ENCODE measurements around the gene NAGS.
"Not testable (repeated sequence)": the region's sequence is repeated elsewhere in the genome, so short reads cannot be mapped to it uniquely, and the experiment has no call there.

NAGS gene

DNA sequence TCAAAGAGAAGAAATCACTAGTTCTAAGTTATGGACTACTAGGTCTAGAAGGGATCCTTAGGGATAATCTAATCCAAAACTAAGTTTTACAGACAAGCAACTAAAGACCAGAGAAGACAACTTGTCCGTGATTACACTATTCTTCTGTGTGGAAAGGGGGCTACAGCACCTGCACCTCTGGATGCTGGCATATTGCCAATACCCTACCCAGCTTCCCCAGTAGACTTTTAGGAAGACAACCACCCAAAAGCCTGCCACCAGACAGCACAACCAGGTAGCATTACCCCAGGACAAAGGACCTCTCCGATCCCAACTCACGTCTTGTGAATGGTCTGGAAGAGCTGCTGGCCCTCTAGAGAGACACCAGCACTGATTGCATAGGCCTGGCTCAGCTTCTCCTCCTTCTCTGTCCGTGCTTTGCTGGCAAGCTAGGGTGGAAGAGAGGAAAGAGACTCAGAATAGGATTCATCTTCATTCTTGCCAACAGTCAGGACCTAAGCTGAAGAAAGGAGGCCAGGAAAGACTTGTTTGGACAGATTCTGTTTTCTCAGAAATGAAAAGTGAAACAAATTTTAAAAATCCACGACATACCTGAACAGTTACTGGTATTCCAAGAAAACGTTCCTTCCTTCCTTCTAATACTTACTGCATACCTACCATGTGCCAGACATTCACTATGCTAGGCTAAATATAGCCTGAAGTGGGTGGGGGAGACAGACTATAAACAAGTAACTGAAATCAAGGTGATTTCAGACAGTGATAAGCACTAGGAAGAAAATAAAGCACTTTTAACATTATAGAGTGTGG is 35.6 kb downstream of the NAGS start:
- no peak for DNase-seq (ENCODE audit: low read depth in 2 of 2)

DNA sequence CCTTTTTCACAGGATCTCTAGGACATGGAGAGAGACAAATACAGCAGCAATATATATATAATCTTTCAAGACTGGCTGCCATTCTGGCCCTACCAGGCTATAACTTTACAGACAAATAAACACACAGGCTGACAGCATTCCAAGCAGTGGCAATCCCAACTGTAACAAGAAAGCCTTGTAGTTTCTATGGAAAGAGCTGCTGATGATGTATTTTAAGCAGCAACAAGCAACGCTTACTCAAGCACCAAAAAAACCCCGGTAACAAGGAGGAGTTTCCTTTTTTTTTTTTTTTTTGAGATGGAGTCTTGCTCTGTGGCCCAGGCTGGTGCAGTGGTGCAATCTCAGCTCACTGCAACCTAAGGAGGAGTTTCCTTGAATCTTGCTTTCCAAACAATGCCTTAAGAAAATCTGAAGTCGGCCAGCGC is 38.9 kb downstream of the NAGS start:
- DNase-seq (ENCODE audit: low read depth in 2 of 2) = no peak

DNA sequence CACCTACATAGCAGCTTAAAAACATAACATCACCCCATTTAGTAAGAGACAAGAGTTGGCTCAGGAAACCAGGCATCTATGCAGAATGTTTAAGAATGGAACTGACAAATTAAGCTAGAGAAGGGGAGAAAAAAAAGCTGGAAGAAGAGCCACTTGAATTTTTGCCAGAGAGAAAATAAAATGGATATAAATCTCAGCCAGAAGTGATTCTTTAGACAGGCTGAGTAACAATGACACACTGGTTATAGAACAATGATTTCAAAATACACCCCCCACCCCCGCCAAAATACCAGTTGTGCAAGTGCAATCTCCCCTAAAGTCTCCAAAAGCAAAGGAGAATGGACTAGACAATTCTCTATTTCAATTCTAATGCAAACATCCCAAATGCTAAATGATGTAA is 39.6 kb downstream of the NAGS start:
- DNase-seq (ENCODE audit: low read depth in 2 of 2) = no peak

DNA sequence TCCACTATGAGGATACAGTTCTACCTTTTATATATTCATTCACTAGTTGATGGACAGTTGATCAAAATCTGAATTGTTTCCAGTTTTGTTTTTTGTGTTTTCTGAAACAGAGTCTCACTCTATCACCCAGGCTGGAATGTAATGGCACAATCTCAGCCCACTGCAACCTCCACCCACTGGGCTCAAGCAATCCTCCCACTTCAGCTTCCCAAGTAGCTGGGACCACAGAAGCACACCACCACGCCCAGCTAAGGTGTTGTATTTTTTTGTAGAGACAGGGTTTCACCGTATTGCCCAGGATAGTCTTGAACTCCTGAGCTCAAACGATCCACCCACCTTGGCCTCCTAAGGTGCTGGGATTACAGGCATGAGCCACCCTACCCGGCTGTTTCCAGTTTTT is 41.1 kb downstream of the NAGS start:
- no peak for DNase-seq (ENCODE audit: low read depth in 2 of 2)

DNA sequence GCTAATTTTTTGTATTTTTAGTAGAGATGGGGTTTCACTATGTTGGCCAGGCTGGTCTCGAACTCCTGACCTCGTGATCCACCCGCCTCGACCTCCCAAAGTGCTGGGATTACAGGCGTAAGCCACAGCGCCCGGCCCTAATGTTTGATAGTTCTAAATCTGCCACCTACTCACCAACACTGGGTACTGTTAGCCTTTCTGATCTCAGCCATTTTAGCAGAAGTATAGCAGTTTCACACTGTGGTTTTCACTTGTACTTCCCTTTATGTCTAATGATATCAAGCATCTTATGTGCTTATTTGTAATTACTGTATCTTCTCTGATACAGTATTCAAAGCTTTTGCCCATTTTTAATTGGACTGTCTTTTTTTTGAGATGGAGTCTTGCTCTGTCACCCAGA is 42.5 kb downstream of the NAGS start:
- DNase-seq (ENCODE audit: low read depth in 2 of 2) = not testable (repeated sequence)

DNA sequence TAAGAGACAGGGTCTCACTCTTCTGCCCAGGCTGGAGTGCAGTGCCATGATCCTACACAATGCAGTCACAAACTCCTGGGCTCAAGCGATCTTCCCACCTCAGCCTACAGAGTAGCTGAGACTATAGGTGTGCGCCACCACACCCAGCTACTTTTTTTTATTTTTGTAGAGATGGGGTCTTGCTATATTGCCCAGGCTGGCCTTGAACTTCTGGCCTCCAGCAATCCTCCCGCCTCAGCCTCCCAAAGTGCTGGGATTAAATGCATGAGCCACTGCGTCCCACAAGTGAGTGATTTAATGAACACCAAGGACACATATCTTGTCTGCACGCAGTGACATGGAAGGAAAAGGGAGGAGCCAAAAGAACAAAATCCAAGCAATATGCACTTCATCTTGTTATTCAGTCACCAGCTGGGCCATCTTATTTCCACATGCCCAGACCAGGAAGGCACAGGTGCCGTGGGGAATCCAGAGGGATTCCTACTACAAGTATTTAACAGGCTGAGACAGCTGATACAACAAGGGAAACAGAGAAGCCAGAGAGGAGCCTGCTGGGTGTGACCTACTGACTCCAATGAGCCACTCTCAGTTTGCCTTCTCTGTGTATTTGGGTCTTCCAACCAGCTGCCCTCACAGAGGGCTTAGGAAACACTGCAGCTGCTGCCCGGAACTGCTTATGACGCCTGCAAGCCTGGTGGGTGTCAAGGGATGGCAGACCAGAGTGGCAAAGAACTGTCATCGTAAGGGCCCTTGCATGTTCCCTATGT is 45.1 kb downstream of the NAGS start:
- DNase-seq (ENCODE audit: low read depth in 2 of 2) = no peak

DNA sequence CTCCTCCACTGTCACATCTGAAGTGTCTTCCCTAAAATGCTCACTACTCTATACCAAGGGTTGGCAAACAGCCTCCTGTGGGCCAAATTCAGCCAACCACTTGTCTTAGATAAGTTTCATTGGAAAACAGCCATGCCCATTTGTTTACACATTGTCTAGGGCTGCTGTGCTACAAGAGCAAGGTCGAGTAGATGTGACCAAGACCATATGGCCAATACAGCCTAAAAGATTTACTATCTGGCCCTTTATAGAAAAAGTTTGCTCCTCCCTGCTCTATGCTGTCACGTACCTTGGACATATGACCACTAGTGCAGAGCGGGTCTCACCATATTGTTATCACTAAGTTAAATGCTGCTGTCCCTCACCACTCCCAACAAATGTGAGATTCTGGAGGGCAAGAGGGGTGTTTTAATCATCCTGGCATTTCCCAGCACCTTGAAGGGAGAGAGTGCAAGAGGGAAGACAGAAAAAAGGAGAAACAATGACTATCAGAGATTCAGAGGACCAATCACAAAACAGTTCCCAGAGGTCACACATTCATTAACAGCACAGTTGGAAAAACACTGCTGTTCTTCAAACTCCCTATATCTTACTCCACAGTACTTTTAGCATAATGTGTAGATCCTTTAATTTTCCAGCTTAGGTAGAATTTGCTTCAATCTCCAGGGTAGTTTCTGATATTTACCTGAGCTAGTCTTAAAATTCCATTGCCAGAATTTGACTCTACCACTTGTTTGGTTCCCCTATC is 48.9 kb downstream of the NAGS start:
- DNase-seq (ENCODE audit: low read depth in 2 of 2) = no peak

Data from stimulated activated CD4-positive, alpha-beta T cell treated with anti-CD3 and anti-CD28 coated beads, Interleukin-1b, Interleukin-23, amount 100 ng/mL, for 4 hours (primary cell).